NCI-H1105 treated with DMSO at 0.1 percent for 48 hours (cell line): Measurements from ENCODE around the gene NXPH4.

ENCODE experiments used
- DNase-seq: peaks from one replicate; lab custom pipeline; 2025; lab: John Stamatoyannopoulos, UW

NXPH4 gene

DNA sequence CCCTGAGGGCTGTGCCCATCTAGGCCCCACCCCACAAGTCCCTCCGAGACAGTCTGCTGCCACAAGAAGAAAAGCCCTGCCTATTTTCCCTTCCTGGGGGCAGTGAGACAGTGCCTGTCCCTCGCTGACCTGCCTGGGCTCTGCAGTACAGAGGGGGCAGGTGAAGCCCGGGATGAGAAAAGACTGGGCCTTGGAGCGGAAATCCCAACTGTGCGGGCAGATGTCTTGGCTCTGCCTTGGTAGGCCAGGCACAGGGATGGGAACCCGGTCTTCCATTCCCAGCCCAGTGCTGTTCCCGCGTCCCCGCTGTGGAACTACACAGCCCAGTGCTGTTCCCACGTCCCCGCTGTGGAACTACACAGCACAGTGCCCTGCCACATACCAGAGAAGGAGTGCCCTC lies 12.8 kb upstream of the NXPH4 start:
- DNase-seq: no peak

DNA sequence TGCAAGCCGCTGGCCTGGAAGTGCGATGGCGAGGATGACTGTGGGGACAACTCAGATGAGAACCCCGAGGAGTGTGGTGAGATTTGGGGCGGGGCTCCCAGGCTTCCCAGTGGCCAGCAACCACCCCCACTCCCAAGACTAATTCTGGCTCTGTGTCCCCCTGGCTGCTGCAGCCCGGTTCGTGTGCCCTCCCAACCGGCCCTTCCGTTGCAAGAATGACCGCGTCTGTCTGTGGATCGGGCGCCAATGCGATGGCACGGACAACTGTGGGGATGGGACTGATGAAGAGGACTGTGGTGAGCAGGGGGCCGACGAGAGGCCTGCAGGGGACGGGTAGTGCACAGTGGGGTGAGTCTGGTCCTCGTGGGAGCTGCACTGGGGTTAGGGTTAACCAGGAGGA lies 12.1 kb upstream of the NXPH4 start:
- DNase-seq: no peak

DNA sequence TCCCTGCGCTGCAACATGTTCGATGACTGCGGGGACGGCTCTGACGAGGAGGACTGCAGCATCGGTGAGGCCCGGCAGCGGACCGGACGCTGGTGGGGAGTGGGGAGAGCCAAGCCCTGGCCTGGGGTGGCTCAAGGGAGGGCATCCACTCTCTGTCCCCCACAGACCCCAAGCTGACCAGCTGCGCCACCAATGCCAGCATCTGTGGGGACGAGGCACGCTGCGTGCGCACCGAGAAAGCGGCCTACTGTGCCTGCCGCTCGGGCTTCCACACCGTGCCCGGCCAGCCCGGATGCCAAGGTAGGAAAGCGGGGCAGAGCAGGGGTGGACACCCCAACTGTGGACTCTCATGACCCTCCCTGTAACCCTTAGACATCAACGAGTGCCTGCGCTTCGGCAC lies 11.4 kb upstream of the NXPH4 start:
- DNase-seq: no peak

DNA sequence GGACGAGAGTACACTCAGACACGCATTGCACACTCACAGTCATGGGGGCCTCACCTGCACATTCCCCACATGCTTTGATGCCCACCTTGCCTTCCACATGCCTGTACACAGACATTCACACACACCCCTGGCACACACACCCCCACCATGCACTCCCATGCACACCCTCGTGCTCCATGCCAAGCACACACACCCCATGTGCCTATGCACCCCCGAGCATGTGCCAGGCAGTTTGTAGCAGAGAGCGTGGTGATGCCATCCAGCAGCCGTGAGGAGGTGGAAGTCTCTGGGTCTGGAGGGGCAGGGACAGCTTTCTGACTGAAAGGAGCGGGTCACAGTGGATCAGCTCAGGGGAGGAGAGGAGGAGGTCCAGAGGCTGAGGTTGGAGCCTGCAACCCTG lies 10.7 kb upstream of the NXPH4 start:
- no peak for DNase-seq

DNA sequence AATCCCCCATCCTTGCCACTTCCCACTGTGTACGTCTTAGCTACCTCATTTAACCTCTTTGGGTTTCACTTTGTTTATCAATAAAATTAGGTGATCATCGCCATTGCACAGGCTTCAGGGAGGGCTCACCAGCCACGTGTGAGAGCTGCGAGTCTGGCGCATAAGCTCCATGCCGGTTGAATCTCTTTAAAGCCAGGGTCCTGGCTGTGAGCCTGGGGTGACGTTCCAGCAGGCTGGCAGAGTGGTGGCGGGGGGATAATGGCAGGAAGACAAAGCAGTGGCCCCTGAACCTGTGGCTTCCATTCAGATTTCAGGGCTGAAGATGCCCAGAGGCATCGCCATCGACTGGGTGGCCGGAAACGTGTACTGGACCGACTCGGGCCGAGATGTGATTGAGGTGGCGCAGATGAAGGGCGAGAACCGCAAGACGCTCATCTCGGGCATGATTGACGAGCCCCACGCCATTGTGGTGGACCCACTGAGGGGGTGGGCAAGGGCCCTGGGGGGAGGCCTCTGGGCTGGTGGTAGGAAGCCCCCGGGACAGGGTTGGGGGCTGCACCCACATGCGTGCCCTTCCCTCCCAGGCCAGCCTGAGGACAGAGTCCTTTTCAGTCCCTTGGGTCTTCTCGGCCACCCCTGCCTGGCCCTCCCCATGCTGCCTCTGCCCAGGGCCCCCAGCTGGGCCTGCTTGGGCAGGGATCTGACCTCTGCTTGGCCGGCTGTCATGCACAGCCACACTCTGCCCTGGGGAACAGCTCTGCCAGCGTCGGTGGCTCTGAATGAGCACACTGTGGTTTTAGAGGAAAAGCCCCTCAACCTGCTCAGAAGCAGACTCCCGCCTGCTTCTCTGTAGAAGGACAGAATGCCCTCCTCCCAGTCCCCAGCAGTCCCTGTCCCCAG lies 8.6 kb upstream of the NXPH4 start:
- no peak for DNase-seq

DNA sequence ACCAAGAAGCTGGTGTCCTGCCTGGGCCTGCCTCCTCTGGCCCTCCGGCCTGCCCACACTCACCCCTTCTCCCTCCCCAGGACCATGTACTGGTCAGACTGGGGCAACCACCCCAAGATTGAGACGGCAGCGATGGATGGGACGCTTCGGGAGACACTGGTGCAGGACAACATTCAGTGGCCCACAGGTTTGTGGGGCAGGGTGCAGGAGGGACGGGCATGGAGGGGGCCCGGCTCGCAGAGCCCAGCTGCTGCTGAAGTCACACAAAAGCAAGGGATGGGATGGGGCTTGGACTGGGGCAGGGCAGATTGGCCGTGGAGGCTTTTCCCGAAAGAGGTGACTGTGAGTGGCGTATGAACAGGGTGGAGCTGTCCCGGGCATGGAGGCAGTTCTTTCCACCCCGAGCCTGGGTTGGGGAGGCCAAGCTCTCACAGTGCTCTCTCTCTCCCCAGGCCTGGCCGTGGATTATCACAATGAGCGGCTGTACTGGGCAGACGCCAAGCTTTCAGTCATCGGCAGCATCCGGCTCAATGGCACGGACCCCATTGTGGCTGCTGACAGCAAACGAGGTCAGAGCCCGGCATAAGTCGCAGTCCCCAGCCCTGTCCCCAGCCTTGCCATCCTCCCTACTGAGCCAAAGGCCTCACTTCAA lies 7.8 kb upstream of the NXPH4 start:
- no peak for DNase-seq

DNA sequence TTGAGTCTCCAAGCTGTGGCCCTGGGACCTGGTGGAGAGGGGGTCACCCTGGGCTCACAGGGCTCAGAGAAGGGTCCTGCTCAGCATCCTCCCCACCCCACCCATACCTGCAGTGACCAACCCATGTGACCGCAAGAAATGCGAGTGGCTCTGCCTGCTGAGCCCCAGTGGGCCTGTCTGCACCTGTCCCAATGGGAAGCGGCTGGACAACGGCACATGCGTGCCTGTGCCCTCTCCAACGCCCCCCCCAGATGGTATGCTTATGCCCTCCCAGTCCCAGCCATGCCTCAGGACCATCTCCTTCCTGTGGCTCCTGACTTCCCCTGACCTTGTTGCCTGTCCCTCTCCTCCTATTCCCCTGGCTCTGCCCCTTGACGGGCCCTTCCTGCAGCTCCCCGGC lies 6.7 kb upstream of the NXPH4 start:
- DNase-seq: no peak

DNA sequence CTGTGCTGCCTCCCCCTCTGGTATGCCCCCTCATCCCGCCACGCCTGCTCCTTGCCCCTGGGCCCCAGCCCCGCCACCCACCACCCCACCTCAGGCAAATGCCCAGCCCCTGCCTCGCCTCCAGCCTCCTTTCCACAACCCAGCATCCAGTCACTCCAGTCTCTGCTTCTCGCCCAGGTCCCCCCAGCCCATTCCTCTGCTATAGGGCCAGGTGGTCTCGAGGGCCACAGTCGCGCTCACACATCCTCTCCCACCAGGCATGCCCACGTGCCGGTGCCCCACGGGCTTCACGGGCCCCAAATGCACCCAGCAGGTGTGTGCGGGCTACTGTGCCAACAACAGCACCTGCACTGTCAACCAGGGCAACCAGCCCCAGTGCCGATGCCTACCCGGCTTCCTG lies 6.1 kb upstream of the NXPH4 start:
- no peak for DNase-seq

DNA sequence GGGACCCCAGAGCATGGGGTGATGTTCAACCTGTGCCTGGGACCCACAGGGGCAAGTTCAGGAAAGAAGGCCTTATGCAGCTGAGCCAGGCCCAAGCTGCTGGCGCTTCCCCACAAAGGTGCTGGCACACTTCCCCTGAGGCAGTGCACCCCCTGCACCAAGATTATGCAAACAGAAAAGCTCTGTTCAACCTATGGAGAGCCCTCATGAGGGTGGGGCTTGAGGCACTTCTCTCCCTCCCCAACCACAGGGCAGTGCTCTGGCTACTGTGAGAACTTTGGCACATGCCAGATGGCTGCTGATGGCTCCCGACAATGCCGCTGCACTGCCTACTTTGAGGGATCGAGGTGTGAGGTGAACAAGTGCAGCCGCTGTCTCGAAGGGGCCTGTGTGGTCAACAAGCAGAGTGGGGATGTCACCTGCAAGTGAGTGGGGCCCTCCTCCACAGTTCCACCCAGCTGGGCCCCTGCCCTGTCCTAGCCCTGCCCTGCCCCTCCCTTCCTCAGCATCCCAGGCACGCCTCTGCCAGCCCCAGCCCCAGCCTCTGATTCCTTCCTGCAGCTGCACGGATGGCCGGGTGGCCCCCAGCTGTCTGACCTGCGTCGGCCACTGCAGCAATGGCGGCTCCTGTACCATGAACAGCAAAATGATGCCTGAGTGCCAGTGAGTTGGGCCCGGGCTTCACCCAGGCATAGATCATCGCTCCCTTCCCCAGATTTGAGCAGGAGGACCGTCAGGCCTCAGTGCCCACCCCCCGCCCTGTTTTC lies 5.5 kb upstream of the NXPH4 start:
- DNase-seq: no peak

DNA sequence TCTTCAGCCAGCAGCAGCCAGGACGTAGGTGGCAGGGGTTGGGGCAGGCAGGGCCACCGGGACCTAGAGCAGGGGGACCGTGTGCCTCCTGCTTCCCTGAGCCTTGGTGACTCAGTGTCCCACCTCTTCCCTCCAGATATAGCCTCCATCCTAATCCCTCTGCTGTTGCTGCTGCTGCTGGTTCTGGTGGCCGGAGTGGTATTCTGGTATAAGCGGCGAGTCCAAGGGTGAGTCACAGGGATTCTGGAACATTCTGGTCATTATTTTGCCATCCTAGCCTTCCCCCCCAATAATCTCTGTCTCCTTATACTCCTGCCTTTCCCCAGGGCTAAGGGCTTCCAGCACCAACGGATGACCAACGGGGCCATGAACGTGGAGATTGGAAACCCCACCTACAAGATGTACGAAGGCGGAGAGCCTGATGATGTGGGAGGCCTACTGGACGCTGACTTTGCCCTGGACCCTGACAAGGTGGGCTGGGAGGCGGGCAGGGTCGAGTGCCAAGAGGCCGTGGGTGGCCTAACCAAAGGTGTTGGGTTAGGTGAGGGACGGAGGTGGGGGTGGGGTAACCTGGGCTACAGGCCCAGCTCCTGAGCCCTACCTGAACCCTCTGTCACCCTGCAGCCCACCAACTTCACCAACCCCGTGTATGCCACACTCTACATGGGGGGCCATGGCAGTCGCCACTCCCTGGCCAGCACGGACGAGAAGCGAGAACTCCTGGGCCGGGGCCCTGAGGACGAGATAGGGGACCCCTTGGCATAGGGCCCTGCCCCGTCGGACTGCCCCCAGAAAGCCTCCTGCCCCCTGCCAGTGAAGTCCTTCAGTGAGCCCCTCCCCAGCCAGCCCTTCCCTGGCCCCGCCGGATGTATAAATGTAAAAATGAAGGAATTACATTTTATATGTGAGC lies 4.5 kb upstream of the NXPH4 start:
- DNase-seq: no peak

DNA sequence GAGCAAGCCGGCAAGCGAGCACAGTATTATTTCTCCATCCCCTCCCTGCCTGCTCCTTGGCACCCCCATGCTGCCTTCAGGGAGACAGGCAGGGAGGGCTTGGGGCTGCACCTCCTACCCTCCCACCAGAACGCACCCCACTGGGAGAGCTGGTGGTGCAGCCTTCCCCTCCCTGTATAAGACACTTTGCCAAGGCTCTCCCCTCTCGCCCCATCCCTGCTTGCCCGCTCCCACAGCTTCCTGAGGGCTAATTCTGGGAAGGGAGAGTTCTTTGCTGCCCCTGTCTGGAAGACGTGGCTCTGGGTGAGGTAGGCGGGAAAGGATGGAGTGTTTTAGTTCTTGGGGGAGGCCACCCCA lies 3.9 kb upstream of the NXPH4 start:
- no peak for DNase-seq

DNA sequence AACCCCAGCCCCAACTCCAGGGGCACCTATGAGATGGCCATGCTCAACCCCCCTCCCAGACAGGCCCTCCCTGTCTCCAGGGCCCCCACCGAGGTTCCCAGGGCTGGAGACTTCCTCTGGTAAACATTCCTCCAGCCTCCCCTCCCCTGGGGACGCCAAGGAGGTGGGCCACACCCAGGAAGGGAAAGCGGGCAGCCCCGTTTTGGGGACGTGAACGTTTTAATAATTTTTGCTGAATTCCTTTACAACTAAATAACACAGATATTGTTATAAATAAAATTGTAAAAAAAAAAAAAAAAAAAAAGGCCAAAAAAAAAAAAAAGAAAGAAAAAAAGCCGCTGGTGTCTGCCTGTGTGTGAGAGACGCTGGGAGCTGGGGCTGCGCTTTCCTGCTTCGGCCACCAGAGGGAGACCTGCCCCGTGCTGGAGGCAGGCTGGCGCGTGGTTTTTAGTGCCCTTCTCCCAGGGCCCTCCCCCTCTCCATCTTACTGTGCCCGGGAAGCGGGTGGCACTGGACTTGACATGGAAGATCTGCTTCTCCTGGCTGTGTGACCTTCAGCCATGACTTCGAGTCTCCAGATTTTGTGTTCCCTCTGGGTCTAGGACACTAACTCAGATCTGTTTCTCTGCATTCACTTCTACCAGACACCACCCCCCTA lies 3.4 kb upstream of the NXPH4 start:
- peak; percentile 72 for DNase-seq

DNA sequence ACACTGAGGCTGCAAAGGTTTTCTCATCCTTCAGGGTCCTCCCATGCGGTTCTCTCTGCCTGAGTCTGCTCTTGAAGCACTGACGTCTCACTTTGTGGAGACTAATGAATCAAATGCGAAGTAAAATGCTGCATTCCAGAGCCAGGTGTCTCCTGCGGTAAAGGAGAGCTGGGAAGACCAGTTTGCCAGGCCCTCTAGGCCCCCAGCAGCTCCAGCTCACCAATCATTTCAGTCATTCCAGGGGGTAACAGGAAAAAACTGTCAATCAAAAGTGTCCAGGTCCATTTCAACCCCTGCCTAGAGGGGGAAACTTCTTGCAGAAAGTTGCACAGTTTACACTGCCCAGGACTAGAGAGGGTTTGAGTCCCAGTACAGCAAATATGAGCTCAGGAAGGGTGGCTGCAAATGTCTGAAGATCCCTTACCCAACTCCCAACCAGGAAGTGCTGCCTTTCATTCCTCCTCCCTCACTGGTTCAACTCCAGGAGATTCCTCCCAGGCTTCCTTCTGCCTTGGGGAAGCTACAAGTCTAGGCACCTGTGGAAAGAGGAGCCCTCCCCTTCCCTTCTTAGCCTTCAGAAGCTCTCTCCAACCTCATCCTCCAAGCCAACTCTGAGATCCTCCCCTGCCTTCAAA lies 2.7 kb upstream of the NXPH4 start:
- DNase-seq: no peak

DNA sequence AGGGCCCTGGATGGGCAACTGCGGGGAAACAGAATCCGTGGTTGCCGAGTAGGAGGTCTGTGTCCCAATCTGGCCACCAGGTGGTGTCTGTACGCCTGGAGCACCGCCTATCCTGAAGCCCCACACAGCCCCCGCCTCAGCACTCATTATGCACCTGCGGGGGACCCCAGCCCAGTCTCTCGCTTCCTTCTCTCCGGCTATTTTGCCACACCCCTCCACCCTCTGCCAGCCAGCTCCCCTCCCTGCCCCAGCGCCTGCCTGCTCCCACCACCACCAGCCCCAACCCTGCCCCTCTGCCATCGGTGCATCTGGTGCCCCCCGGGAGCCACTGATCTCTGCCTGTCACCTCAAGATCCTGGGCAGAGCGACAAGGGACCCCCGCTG lies 2.2 kb upstream of the NXPH4 start:
- DNase-seq: peak; percentile 62

DNA sequence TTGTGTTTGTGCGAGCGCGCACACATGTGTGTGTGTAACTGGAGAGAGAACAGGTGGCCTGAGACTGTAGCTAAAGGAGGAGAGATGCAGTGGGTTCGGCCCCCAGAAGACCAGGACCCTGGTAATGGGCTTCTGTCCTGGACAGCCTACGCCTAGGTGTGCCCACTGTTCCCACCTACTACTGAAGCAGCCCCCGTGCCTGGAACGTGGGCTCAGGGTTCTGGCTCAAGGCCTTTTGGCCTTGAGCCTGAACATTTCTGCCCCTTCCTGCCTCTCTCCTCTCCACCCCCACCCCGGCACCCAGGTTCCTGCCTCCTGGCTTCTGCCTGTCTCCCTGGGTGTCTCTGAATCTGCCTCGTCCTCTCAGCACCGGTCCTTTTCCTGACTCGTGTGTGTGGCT lies 1.5 kb upstream of the NXPH4 start:
- no peak for DNase-seq

DNA sequence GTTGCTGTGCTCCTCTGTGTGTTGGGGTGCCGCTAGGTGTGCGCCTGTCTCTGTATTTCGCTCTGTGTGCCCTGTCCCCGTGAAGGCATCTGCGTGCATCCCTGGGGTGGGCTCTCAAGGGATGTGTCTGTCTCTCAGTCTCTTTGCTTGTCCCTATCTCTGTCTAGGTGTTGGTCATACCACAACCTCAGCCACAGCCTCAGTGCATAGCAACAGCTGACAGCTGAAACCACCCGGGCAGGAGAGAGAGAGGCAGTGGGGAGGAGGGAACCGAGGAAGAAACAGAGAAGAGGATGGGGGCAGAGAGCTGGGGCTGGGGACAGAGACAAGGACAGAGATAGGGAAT lies 953 bp upstream of the NXPH4 start:
- DNase-seq: no peak

DNA sequence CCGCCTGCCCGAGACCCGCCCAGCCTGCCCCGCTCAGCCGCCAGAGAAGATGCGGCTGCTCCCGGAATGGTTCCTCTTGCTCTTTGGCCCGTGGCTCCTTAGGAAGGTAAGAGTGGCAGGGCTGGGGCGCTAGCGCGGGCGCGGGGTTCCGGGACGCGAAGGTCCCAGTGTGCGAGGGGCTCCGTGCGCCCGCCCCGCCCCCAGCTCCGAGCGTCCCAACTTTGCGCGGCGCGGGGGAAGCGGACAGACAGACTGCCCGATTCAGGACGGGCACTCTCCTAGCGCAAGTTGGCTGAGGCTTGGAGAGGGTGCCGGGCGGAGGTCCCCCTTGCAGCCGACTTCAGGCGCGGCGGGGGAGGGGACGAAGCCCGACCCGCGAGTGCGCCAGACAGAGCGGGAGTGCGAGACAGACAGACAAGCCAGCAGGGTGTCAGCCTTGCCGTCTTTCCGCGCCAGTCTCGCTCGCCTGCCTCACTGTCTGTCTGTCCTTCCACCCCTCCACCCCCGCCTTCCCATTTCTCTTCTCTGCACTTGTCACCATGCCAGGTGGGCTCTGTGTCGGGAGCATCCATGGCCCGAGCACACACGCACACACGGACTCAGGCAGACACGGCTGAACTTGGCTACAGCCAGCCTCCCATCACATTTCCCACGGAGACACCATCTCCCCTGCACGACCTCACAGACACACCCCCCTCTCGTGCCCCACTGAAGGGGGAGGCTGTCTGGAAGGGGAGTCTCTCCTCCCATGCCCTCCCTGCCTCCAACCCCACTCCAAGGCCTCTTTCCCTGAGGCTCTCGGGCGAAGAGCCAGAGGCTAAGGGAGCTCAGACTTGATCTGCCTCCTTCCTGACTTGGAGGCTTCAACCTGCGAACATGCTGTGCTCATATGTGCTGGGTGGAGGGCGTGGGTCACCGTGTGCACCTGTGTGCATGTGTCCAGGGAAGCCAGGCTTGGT lies 606 bp downstream of the NXPH4 start:
- peak; percentile 30 for DNase-seq

DNA sequence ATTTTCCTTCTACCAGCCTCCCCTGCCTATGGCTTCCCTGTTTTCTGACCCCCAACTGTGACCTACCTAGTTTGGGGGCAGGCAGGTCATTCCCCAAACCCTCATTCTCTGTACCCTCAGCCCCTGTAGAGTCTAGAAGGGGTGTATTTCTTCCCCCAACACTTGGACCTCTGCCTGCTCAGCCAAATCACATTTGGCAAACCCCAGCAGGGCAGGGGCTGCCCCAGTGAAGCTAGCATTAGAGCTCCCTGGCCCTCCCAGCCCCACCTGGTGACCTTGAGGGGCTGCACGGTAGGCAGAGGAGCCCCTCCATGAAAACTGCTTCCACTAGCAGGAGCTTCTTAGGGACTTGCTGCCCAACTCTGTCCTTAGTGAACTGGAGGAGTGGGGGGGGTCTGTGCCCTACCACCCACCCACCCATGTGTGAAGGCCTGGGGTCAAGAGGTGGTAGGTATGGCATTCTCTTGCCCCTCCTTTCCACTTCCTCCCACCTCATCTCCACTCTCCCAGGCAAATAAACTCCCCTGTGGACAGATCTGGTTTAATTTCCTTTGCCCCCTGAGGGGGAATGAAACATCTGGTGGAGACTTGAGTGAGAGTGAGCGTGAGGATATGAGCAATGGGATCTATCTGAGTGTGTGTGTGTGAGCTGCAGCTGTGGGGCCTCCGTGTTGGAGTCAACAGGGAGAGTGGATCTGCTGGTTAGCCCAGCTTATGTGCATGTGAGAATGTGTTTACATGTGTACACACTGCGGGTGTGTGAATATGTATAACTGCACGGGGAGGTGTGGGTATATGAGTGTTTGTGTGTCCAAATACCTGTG lies 1.6 kb downstream of the NXPH4 start:
- DNase-seq: no peak
